Hepatocyte (in vitro differentiated cells): ENCODE measurements around the gene KIRREL3. TPM values are rescaled to one million over a fixed set of nuclear protein-coding genes. Genes with fewer than 3 reads are reported as not detected.
A peak's percentile ranks its signal among the peaks of the same experiment; 100 is the strongest.

ENCODE experiments used
- DNase-seq: peaks from one replicate; pipeline ENCODE4 v3.0.0-alpha.2; 2016; ENCODE audit warnings: low spot score
- H2AFZ ChIP-seq: fragments of 200-600 bp; sonication (generic); 2 replicates; pipeline ENCODE4 v1.6.0; 2016; ENCODE audit warnings: antibody characterized with exemption, mild to moderate bottlenecking
- H3K27ac ChIP-seq: fragments of 200-600 bp; sonication (generic); 2 replicates; pipeline ENCODE4 v1.5.1; 2016; ENCODE audit warnings: mild to moderate bottlenecking
- H3K27me3 ChIP-seq: fragments of 200-600 bp; sonication (generic); 2 replicates; pipeline ENCODE4 v1.6.1; 2016
- H3K36me3 ChIP-seq: fragments of 200-600 bp; sonication (generic); replicated peaks from 2 replicates; pipeline ENCODE4 v1.5.1; 2016; ENCODE audit warnings: low read depth; ENCODE audit not compliant: insufficient read depth
- H3K4me1 ChIP-seq: fragments of 200-600 bp; sonication (generic); 2 replicates; pipeline ENCODE4 v1.5.1; 2016; ENCODE audit warnings: mild to moderate bottlenecking, moderate library complexity; ENCODE audit not compliant: insufficient read depth
- H3K4me2 ChIP-seq: fragments of 200-600 bp; sonication (generic); 2 replicates; pipeline ENCODE4 v1.6.0; 2016
- H3K4me3 ChIP-seq: fragments of 200-600 bp; sonication (generic); 2 replicates; pipeline ENCODE4 v1.5.1; 2016; ENCODE audit warnings: mild to moderate bottlenecking
- H3K79me2 ChIP-seq: fragments of 200-600 bp; sonication (generic); 2 replicates; pipeline ENCODE4 v1.6.0; 2017; ENCODE audit warnings: mild to moderate bottlenecking
- H3K9me2 ChIP-seq: fragments of 200-600 bp; sonication (generic); replicated peaks from 2 replicates; pipeline ENCODE4 v1.6.0; 2017; ENCODE audit warnings: mild to moderate bottlenecking; ENCODE audit not compliant: insufficient read depth
- H3K9me3 ChIP-seq: fragments of 200-600 bp; sonication (generic); 2 replicates; pipeline ENCODE4 v1.5.1; 2016; ENCODE audit warnings: low read depth, mild to moderate bottlenecking
- H4K20me1 ChIP-seq: fragments of 200-600 bp; sonication (generic); 2 replicates; pipeline ENCODE4 v1.6.0; 2016; ENCODE audit warnings: mild to moderate bottlenecking; ENCODE audit not compliant: insufficient read depth, poor library complexity, severe bottlenecking
- CTCF ChIP-seq: fragments of 200-600 bp; sonication (generic); IDR thresholded peaks from 2 replicates; pipeline ENCODE4 v1.5.1; 2016; ENCODE audit warnings: antibody characterized with exemption, mild to moderate bottlenecking; ENCODE audit not compliant: poor library complexity
- EZH2 ChIP-seq: fragments of 200-600 bp; sonication (generic); IDR thresholded peaks from 2 replicates; pipeline ENCODE4 v1.6.1; 2016; ENCODE audit warnings: antibody characterized with exemption, mild to moderate bottlenecking, borderline replicate concordance
- EZH2phosphoT487 ChIP-seq: fragments of 200-600 bp; sonication (generic); IDR thresholded peaks from one replicate; pipeline ENCODE4 v1.6.1; 2018; ENCODE audit warnings: antibody characterized with exemption, mild to moderate bottlenecking, low read depth, moderate library complexity; ENCODE audit not compliant: unreplicated experiment, severe bottlenecking
- WGBS: methylation state at CpG from one replicate; pipeline ENCODE4 v1.1.6; 2016; ENCODE audit warnings: low lambda C conversion rate; ENCODE audit errors: missing lambda C conversion rate; 5-methylcytosine and 5-hydroxymethylcytosine counted together
- polyA plus RNA-seq: library from polyadenylated mRNA; unstranded; fragments of >200 nt; fragmentation: Nextera tagmentation; extraction: Ambion mirVana; gene quantifications from 2 replicates; pipeline ENCODE4 v1.2.1, GENCODE V29; 2016
- total RNA-seq: library from RNA; depleted of rRNA; stranded (reverse); fragments of >200 nt; gene quantifications from 2 replicates; pipeline ENCODE4 v1.2.3, GENCODE V29; 2014

Gene KIRREL3
- total and polyA plus RNA-seq, 2 experiments from 2014 or later: 0.33 to 0.86 TPM

GRCh38 chr11:126456783-126457542 lies 543.6 kb downstream of the KIRREL3 start:
- Histone ChIP-seq H3K27ac (no peak overlapping the region), H3K4me3 (no peak overlapping the region), H2AFZ (no peak overlapping the region), H3K27me3 (peaks cover 7% of the 10 kb centered on the region), H3K4me1 (peaks cover 8% of the 10 kb centered on the region), H3K9me2 (no peaks in the 10 kb centered on the region), H4K20me1 (no peaks in the 10 kb centered on the region), H3K36me3 (no peaks in the 10 kb centered on the region), H3K4me2 (no peak overlapping the region), H3K79me2 (no peaks in the 10 kb centered on the region), H3K9me3 (no peaks in the 10 kb centered on the region)
- 79% methylated on average over 20 of the region's 20 CpGs for WGBS
- no peak for DNase-seq
- TF ChIP-seq CTCF (no peak), EZH2phosphoT487 (no peak), EZH2 (no peak)

- DNase-seq: no peak
- Histone ChIP-seq H3K4me2 (no peak overlapping the region), H3K27ac (no peak overlapping the region), H3K4me1 (peaks cover 8% of the 10 kb centered on the region), H3K79me2 (no peaks in the 10 kb centered on the region), H4K20me1 (no peaks in the 10 kb centered on the region), H3K9me3 (no peaks in the 10 kb centered on the region), H3K9me2 (no peaks in the 10 kb centered on the region), H3K4me3 (no peak overlapping the region), H2AFZ (no peak overlapping the region), H3K36me3 (no peaks in the 10 kb centered on the region), H3K27me3 (peaks cover 3% of the 10 kb centered on the region)
- TF ChIP-seq EZH2phosphoT487 (no peak), EZH2 (no peak), CTCF (no peak)
- 93% methylated on average over 15 of the region's 15 CpGs for WGBS
Observed at GRCh38 chr11:126456089-126456488, 544.5 kb downstream of the KIRREL3 start.

GRCh38 chr11:126452241-126453101 lies 548.1 kb downstream of the KIRREL3 start:
- Histone ChIP-seq H3K4me1 (peaks cover 8% of the 10 kb centered on the region), H3K27ac (no peak overlapping the region), H3K4me3 (no peak overlapping the region), H3K9me2 (no peaks in the 10 kb centered on the region), H3K4me2 (peak overlapping the region; percentile 29), H3K9me3 (no peaks in the 10 kb centered on the region), H3K36me3 (no peaks in the 10 kb centered on the region), H4K20me1 (no peaks in the 10 kb centered on the region), H2AFZ (no peak overlapping the region), H3K27me3 (no peaks in the 10 kb centered on the region), H3K79me2 (no peaks in the 10 kb centered on the region)
- TF ChIP-seq EZH2phosphoT487 (no peak), EZH2 (no peak)
- no peak for DNase-seq
- WGBS: 50% methylated on average over 24 of the region's 24 CpGs
